Fibroblast of skin of back (primary cell): ENCODE data around the gene NSMF.
"Not testable (repeated sequence)": the region's sequence is repeated elsewhere in the genome, so short reads cannot be mapped to it uniquely, and the experiment has no call there.

Experiments
- DNase-seq: peaks from one replicate; pipeline ENCODE4 v3.0.0-alpha.2; 2013

Gene NSMF

DNA sequence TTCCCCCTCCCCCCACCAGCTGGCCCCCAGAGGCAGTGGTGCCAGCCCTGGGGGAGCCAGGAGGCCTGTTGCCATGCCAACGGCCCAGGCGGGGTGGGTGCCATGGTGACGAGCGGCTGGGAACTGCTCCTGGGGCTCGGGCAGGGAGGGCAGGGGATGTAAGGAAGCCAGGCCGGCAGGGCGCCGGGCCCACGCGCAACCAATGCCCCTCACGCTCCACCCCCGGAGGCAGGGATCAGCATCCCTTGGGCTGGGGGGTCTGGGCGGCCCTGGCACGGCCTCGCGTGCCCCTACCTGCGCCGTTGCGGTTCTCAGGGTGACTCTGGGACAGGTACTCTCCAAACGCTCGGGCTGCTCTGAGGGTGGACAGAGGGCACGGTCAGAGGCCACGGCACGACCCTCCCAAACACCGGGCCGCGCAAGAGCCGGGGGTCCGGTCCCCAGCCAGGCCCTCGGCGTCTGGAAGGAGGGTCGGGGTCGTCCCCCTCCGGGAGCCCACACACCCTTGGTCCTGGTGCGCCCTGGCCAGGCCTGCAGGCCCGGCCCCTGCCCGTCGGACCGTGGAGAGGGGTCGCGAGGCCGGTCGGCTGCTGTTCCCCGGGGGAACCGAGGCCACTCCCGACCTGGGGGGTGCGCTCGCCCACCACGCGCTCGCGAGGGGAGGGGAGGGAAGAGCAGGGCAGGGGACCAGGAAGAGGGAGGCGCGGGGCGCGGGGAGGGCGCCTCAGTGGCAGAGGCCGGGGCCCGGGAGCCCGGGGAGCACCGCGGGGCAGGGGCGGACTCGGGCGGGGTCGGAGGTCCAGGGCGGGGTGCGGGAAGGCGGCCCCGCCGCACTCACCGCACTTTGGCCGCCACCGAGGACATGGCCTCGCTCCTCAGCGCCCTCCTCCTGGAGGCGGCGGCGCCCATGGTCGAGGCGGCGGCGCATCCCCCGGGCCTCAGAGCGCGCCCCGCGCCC is 661 bp downstream of the NSMF start:
- DNase-seq = no peak

DNA sequence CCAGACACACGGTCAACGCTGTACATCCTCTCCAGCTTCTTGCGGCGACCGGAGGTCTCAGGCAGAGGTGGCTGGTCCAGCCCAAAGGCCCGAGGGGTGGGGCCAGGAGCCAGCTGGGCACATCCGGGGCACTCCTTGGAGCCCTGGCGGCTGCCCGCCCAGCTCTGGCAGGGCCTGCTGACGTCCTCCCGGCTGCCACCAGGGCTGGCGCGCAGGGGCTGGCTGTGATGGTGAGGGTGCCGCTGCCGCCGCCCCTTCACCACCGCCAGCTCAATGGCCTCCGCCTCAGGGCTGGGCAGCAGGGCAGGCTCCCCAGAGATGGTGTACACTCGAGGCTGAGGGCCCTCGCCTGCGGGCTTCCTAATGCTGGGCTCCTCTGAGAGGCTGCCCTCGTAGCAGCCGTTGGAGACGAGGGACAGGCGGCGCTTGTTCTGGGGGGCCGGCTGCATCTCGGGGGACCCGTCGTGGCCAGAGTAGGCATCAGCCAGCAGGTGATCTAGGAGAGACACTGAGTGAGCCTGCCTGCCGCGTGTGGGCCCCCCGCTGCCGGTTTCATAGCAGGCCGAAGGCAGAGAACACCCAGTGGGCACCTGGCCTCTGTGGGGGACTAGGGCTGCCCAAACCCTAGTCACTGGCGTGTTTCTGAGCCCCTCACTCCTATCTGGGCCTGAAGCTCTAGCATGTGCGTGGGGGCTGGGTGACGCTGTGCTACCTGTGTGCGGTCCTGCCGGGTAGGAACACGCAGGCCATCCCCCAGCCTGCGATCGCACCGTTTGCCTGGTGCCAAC is 1.5 kb downstream of the NSMF start:
- no peak for DNase-seq

- no peak for DNase-seq
These were observed 2.2 kb downstream of the NSMF start for GRCh38 chr9:137456864-137457405.

DNA sequence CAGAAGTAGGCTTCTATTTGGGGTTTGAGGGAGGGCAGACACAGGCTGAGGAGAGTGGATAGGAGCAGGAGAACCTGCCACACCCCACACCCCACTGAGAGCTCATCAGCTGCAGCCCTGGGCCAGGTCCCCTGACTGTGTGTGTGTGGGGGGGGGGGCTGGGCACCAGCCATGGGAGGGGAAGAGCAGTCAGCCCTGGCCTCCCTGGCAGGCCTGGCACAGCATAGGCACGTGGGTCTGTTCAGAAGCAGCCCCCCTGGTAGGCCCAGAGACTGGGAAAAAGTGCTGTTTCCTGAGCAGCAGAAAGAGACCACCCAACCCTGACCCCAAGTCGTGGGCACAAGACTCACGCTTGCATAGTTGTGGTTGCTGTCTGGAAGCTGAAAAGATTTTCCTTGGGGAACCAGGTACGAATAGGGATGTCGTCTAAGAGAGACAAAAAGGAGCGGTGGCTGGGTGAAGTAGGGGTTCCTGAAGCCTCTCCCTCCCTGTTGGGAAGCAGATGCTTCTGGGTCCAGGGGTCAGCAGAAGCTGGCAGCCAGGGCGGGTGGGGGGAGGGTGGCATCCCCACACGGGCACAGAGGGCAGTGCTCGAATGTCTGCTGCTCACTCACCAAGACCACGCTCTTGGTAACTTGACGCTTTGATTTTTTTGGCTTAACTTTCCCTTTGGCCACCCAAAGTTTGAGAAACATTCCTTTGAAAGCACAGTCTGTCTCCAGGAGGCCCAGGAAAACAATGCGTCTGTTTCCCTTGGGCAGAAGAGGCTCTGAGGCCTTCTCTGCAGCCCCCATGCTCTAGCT is 2.9 kb downstream of the NSMF start:
- peak; percentile 73 for DNase-seq

- no peak for DNase-seq
These were observed 3.7 kb downstream of the NSMF start for GRCh38 chr9:137455359-137455991.

- no peak for DNase-seq
These were observed 4.4 kb downstream of the NSMF start for GRCh38 chr9:137454597-137455358.

DNA sequence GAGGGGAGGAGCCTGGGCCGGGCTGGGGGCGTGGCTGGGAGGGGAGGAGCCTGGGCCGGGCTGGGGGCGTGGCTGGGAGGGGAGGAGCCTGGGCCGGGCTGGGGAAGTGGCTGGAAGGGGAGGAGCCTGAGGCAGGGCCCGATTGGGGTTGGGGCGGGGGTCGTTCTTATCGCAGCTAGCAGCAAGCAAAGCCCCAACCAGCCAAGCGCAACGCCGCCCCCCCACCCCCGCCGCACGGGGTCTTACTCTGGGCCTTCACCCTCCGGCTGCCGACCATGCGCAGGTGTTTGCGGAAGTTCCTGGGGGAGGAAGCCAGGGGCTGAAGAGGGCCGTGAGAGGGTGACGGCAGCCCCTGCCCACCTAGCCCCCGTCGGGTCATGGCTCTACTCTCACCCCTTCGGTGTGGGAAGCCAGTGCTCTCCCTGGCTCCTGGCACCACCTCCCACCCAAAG is 5.0 kb downstream of the NSMF start:
- DNase-seq = no peak

DNA sequence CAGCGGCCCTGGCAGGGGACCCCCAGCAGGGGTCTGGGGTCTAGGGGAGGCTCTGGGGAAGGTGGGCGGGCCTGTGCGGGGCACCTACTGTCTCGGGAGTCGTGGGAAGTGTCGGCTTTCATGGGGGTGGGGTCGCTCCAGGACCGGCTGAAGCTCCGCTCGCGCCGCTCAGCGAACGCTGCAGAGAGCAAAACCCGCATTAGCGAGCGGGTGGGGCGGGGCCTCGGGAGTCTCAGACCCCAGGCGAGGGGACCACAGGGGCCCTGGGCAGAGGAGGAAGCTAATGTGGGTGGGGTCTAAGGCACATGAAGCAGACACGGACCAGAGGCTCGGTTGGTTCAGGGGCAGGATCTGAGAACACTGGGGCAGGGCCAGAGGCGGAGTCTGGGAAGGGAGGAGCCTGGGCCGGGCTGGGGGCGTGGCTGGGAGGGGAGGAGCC is 5.5 kb downstream of the NSMF start:
- DNase-seq = peak; percentile 69

- no peak for DNase-seq
These were observed 6.1 kb downstream of the NSMF start for GRCh38 chr9:137452761-137453642.

DNA sequence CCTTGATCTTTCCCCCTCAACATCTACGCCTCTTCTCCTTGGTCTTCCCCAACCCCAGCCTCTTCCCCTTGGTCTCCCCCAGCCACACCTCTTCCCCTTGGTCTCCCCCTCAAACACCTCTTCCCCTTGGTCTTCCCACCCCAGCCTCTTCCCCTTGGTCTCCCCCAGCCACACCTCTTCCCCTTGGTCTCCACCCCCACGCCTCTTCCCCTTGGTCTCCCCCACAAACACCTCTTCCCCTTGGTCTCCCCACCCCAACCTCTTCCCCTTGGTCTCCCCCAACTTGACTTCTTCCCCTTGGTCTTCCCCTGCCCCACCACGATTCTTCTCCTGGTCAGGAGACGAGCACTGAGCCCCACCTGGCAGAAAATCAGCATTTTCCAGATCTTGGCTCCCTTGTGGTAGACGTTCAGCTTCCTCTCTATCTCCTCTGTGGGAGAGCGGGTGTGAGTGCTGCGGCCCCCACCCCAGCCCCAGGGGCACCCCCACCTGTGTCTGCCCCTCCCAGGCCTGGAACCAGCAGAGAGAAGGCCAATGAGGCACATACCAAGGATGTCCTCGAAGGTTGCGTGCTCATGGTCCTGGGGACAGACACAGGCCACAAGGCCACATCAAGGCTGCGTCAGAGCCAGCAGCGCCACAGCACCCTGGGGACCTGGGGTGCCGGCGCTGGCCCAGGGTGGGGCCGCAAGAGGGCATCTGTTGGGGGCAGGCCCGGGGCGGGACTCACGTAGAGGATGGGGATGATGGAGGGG is 7.0 kb downstream of the NSMF start:
- no peak for DNase-seq

DNA sequence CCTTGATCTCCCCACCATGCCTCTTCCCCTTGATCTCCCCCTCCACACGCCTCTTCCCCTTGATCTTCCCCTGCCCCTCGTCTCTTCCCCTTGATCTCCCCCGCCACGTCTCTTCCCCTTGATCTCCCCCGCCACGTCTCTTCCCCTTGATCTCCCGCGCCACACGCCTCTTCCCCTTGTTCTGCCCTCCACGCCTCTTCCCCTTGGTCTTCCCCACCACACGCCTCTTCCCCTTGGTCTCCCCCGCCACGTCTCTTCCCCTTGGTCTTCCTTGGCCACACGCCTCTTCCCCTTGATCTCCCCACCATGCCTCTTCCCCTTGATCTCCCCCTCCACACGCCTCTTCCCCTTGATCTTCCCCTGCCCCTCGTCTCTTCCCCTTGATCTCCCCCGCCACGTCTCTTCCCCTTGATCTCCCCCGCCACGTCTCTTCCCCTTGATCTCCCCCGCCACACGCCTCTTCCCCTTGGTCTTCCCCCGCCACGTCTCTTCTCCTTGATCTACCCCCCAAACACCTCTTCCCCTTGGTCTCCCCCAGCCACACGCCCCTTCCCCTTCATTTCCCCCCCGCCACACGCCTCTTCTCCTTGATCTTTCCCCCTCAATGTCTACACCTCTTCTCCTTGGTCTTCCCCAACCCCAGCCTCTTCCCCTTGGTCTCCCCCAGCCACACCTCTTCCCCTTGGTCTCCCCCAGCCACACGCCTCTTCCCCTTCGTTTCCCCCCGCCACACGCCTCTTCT is 7.7 kb downstream of the NSMF start:
- DNase-seq = not testable (repeated sequence)

GRCh38 chr9:137450539-137451222 is 8.5 kb downstream of the NSMF start:
- DNase-seq = not testable (repeated sequence)

DNA sequence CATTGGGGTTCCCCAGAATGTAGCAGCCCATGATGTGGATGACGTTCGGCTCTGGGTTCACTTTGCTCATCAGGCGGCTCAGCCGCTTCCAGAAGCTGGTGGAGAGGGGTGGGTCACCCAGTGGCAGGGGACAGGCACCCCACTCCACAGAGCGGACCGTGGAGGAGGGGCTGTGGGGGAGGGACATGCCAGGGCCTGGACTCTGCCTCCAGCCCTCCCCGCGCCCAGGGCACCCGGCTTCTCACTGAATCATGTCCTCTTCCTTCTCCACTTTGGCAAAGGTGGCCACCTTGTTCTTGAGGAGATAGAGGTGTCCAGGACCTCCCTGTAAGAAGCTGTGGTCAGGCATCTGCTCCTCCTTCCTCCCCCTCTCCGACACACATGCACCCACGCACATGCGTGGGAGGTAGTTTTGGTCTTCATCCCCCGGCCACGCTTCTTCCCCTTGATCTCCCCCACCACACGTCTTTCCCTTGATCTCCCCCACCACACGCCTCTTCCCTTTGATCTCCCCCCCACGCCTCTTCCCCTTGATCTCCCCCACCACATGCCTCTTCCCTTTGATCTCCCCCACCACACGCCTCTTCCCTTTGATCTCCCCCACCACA is 9.1 kb downstream of the NSMF start:
- no peak for DNase-seq

DNA sequence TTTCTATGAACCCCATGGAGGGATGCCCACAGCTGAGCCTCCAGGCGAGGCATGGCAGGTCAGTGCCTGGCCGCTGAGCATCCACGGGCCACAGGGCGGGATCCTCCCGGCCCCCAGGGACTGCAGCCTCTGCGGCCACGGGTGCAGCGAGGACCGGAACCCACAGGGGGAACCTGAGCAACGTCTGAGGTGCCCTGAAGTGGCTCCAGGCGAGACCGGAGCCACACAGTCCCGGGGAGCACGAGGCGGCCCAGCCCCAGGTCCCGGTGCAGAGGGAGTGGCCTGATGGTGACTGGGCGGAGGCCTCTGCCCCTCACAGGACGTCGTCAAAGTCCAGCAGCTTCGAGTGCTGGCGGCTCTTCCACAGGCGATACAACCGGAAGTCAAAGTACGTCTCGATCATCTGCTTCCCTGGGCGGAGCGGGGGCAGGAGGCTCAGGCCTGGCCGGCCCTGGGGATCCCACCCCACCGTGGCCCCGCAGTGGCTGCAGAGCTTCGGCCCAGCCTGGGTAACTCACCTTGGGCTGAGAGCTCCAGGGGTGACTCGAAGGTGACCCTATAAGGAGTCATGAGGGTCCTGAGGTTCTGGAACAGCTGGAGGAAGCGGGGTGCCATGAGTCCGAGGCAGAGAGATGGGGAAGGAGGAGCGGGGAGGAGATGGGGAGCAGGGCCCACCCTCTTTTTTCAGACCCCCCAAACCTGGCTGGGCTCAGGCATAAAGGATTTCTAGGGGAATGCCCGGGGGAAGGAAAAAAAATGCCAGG is 9.9 kb downstream of the NSMF start:
- DNase-seq = no peak

- no peak for DNase-seq
These were observed 10.6 kb downstream of the NSMF start for GRCh38 chr9:137448602-137448962.

GRCh38 chr9:137447722-137448601 is 11.2 kb downstream of the NSMF start:
- DNase-seq = no peak
